H9 (cell line): ENCODE measurements around the gene DAP3. TPM values are rescaled to one million over a fixed set of nuclear protein-coding genes. Genes with fewer than 3 reads are reported as not detected.

Experiments used
- DNase-seq: peaks from one replicate; pipeline ENCODE4 v3.0.0-alpha.2; 2017
- H2AFZ ChIP-seq: one replicate; pipeline ENCODE4 v1.6.1; 2013; ENCODE audit warnings: mild to moderate bottlenecking, low read length, control low read depth, moderate library complexity
- H2AK5ac ChIP-seq: 2 replicates; pipeline ENCODE4 v1.6.1; 2013; ENCODE audit warnings: low read length, control low read depth, mixed read lengths; ENCODE audit not compliant: insufficient read length
- H2BK120ac ChIP-seq: one replicate; pipeline ENCODE4 v1.6.1; 2013; ENCODE audit warnings: low read depth, mild to moderate bottlenecking, low read length, control low read depth, inconsistent platforms; ENCODE audit not compliant: poor library complexity, severe bottlenecking
- H2BK12ac ChIP-seq: 2 replicates; pipeline ENCODE4 v1.6.1; 2013; ENCODE audit warnings: low read length, control low read depth, mixed read lengths, low read depth; ENCODE audit not compliant: insufficient read length
- H2BK15ac ChIP-seq: 2 replicates; pipeline ENCODE4 v1.6.1; 2013; ENCODE audit warnings: low read depth, low read length, control low read depth
- H2BK20ac ChIP-seq: one replicate; pipeline ENCODE4 v1.6.1; 2013; ENCODE audit warnings: low read depth, mild to moderate bottlenecking, low read length, control low read depth, inconsistent platforms; ENCODE audit not compliant: poor library complexity, severe bottlenecking
- H2BK5ac ChIP-seq: 2 replicates; pipeline ENCODE4 v1.6.1; 2013; ENCODE audit warnings: low read length, control low read depth, mixed read lengths; ENCODE audit not compliant: insufficient read length
- H3K14ac ChIP-seq: 2 replicates; pipeline ENCODE4 v1.6.1; 2013; ENCODE audit warnings: low read length, control low read depth; ENCODE audit not compliant: insufficient read depth
- H3K18ac ChIP-seq: 2 replicates; pipeline ENCODE4 v1.6.1; 2013; ENCODE audit warnings: low read depth, mild to moderate bottlenecking, mixed read lengths, low read length, control low read depth; ENCODE audit not compliant: insufficient read length
- H3K23ac ChIP-seq: 2 replicates; pipeline ENCODE4 v1.6.1; 2013; ENCODE audit warnings: low read length, control low read depth, mixed read lengths, low read depth; ENCODE audit not compliant: insufficient read length
- H3K23me2 ChIP-seq: 2 replicates; pipeline ENCODE4 v1.6.1; 2013; ENCODE audit warnings: low read depth, mild to moderate bottlenecking, mixed read lengths, low read length, control low read depth; ENCODE audit not compliant: insufficient read length, poor library complexity, severe bottlenecking
- H3K27ac ChIP-seq: 2 replicates; pipeline ENCODE4 v1.5.1; 2013; ENCODE audit warnings: low read length, control low read depth, mixed read lengths, low read depth; ENCODE audit not compliant: insufficient read length
- H3K27me3 ChIP-seq: 2 replicates; pipeline ENCODE4 v1.6.1; 2013; ENCODE audit warnings: low read length, control low read depth, inconsistent platforms; ENCODE audit not compliant: insufficient read depth
- H3K4ac ChIP-seq: 2 replicates; pipeline ENCODE4 v1.6.1; 2013; ENCODE audit warnings: low read depth, mild to moderate bottlenecking, control low read depth, inconsistent platforms, low read length, moderate library complexity
- H3K4me1 ChIP-seq: 2 replicates; pipeline ENCODE4 v1.6.1; 2013; ENCODE audit warnings: low read length, control low read depth, inconsistent platforms; ENCODE audit not compliant: insufficient read depth
- H3K4me2 ChIP-seq: 2 replicates; pipeline ENCODE4 v1.6.1; 2013; ENCODE audit warnings: low read length, control low read depth, mixed read lengths; ENCODE audit not compliant: insufficient read length, insufficient read depth
- H3K56ac ChIP-seq: 2 replicates; pipeline ENCODE4 v1.6.1; 2013; ENCODE audit warnings: low read depth, mild to moderate bottlenecking, mixed read lengths, low read length, control low read depth; ENCODE audit not compliant: insufficient read length
- H3K79me1 ChIP-seq: 2 replicates; pipeline ENCODE4 v1.6.1; 2013; ENCODE audit warnings: low read depth, mild to moderate bottlenecking, moderate library complexity, low read length, control low read depth, inconsistent platforms; ENCODE audit not compliant: insufficient read depth, poor library complexity, severe bottlenecking
- H3K79me2 ChIP-seq: 2 replicates; pipeline ENCODE4 v1.6.1; 2013; ENCODE audit warnings: low read length, control low read depth, inconsistent platforms; ENCODE audit not compliant: insufficient read depth
- H3K9ac ChIP-seq: 2 replicates; pipeline ENCODE4 v1.6.1; 2013; ENCODE audit warnings: low read length, control low read depth, mixed read lengths; ENCODE audit not compliant: insufficient read length; ENCODE audit errors: extremely low read depth
- H3K9me3 ChIP-seq: one replicate; pipeline ENCODE4 v1.6.1; 2013; ENCODE audit warnings: low read depth, low read length, inconsistent platforms; ENCODE audit not compliant: control insufficient read depth
- H3T11ph ChIP-seq: one replicate; pipeline ENCODE4 v1.6.1; 2013; ENCODE audit warnings: mild to moderate bottlenecking, low read length, control low read depth, inconsistent platforms
- H4K20me1 ChIP-seq: one replicate; pipeline ENCODE4 v1.6.1; 2013; ENCODE audit not compliant: control insufficient read depth, insufficient read length, insufficient read depth
- H4K5ac ChIP-seq: 2 replicates; pipeline ENCODE4 v1.6.1; 2013; ENCODE audit warnings: low read depth, mild to moderate bottlenecking, mixed read lengths, low read length, control low read depth; ENCODE audit not compliant: insufficient read length
- H4K8ac ChIP-seq: replicated peaks from 2 replicates; pipeline ENCODE4 v1.6.1; 2013; ENCODE audit warnings: low read length, control low read depth, mixed read lengths, low read depth; ENCODE audit not compliant: insufficient read length
- H4K91ac ChIP-seq: 2 replicates; pipeline ENCODE4 v1.6.1; 2013; ENCODE audit warnings: low read depth, mild to moderate bottlenecking, moderate library complexity, mixed read lengths, low read length, control low read depth; ENCODE audit not compliant: insufficient read length
- H3K27ac Mint-ChIP-seq, 3 experiments: 2 replicates in 2 of 3; 3 replicates in 1 of 3; pipeline ENCODE4 v1.8.0; 2020 to 2021; ENCODE audit warnings: mixed read lengths in 3 of 3, mild to moderate bottlenecking in 1 of 3, moderate library complexity in 1 of 3
- H3K27me3 Mint-ChIP-seq: 2 replicates; pipeline ENCODE4 v1.8.0; 2021; ENCODE audit warnings: low read depth, mild to moderate bottlenecking, moderate library complexity, mixed read lengths
- H3K36me3 Mint-ChIP-seq, 3 experiments: 2 replicates in 2 of 3; 3 replicates in 1 of 3; pipeline ENCODE4 v1.8.0; 2020 to 2021; ENCODE audit warnings: low read depth in 3 of 3, mixed read lengths in 3 of 3; ENCODE audit not compliant: insufficient read depth in 1 of 3
- H3K4me1 Mint-ChIP-seq, 2 experiments: 2 replicates each; pipeline ENCODE4 v1.8.0; 2020; ENCODE audit warnings: mixed read lengths in 2 of 2
- H3K4me3 Mint-ChIP-seq, 2 experiments: 2 replicates in 1 of 2; 3 replicates in 1 of 2; pipeline ENCODE4 v1.8.0; 2020 to 2021; ENCODE audit warnings: mild to moderate bottlenecking in 2 of 2, mixed read lengths in 2 of 2, moderate library complexity in 1 of 2
- H3K9me3 Mint-ChIP-seq, 2 experiments: 2 replicates in 1 of 2; 3 replicates in 1 of 2; pipeline ENCODE4 v1.8.0; 2020; ENCODE audit warnings: mild to moderate bottlenecking in 2 of 2, mixed read lengths in 2 of 2, moderate library complexity in 1 of 2
- WGBS: extraction: QIAGEN DNeasy Blood & Tissue Kit; methylation state at CpG from one replicate; pipeline ENCODE4 v1.1.7; 2013; ENCODE audit warnings: missing lambda C conversion rate, low lambda C conversion rate, mixed read lengths; ENCODE audit not compliant: insufficient read length; ENCODE audit errors: extremely low coverage; 5-methylcytosine and 5-hydroxymethylcytosine counted together
- total RNA-seq: library from RNA; stranded (reverse); gene quantifications from 2 replicates; pipeline ENCODE4 v1.2.1, GENCODE V29; 2021
- TF ChIP-seq, protein P1 (sequence below): fragments of 200-600 bp; sonication (generic); conservative IDR thresholded peaks from 3 replicates; pipeline ENCODE4 v1.8.0; 2021; ENCODE audit warnings: antibody characterized with exemption, mild to moderate bottlenecking

DAP3 gene
- total RNA-seq, 1 experiment from 2014 or later, result 114 TPM

DNA sequence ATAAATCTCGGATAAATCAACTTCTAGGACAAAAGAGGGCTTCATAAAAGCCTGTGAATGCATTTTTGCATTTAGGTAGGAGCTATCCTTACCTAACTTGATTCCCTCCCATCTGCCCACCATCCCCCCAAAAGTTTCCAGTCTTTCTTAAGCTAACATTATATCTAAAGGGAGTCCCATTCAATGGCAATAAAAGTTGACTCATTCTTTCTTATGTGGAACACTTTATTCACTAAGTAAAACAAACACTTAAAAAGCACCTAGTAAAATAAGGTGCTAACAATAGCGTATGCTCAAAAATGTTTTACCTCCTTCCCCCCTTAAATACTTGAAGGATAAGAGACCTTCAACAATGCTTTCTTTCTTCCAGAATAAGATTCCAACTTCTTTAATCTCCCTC lies 84.3 kb downstream of the DAP3 start:
- no peak overlapping the region for H4K5ac ChIP-seq
- no peak overlapping the region for H3K14ac ChIP-seq
- H4K91ac ChIP-seq, result no peak overlapping the region
- H2AK5ac ChIP-seq, result no peak overlapping the region
- no peak overlapping the region for H3K4ac ChIP-seq
- Mint-ChIP-seq H3K27me3 (no peaks in the 10 kb centered on the region), H3K36me3 (peaks cover 51 to 90% (median 84%) of the 10 kb centered on the region in 3 experiments; a peak in 6 of 7 replicates), H3K9me3 (no peaks in the 10 kb centered on the region), H3K27ac (no peak overlapping the region), H3K4me3 (no peak overlapping the region), H3K4me1 (no peaks in the 10 kb centered on the region)
- no peak for DNase-seq
- H2BK12ac ChIP-seq, result no peak overlapping the region
- no peaks in the 10 kb centered on the region for H3K23me2 ChIP-seq
- no peak overlapping the region for H3K4me2 ChIP-seq
- H3K79me1 ChIP-seq, result no peaks in the 10 kb centered on the region
- no peaks in the 10 kb centered on the region for H3K79me2 ChIP-seq
- no peak overlapping the region for H2BK15ac ChIP-seq
- H2BK5ac ChIP-seq, result no peak overlapping the region
- TF ChIP-seq, protein P1, sequence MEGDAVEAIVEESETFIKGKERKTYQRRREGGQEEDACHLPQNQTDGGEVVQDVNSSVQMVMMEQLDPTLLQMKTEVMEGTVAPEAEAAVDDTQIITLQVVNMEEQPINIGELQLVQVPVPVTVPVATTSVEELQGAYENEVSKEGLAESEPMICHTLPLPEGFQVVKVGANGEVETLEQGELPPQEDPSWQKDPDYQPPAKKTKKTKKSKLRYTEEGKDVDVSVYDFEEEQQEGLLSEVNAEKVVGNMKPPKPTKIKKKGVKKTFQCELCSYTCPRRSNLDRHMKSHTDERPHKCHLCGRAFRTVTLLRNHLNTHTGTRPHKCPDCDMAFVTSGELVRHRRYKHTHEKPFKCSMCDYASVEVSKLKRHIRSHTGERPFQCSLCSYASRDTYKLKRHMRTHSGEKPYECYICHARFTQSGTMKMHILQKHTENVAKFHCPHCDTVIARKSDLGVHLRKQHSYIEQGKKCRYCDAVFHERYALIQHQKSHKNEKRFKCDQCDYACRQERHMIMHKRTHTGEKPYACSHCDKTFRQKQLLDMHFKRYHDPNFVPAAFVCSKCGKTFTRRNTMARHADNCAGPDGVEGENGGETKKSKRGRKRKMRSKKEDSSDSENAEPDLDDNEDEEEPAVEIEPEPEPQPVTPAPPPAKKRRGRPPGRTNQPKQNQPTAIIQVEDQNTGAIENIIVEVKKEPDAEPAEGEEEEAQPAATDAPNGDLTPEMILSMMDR, result no peak
- no peaks in the 10 kb centered on the region for H3K9me3 ChIP-seq
- no peaks in the 10 kb centered on the region for H3K4me1 ChIP-seq
- H3K56ac ChIP-seq, result no peak overlapping the region
- no peak overlapping the region for H3K9ac ChIP-seq
- no peaks in the 10 kb centered on the region for H4K20me1 ChIP-seq
- H2BK120ac ChIP-seq, result no peak overlapping the region
- H3K27me3 ChIP-seq, result no peaks in the 10 kb centered on the region
- H4K8ac ChIP-seq, result no peak overlapping the region
- no peak overlapping the region for H3K27ac ChIP-seq
- H2BK20ac ChIP-seq, result no peak overlapping the region
- H3T11ph ChIP-seq, result no peak overlapping the region
- H2AFZ ChIP-seq, result no peak overlapping the region
- H3K23ac ChIP-seq, result no peak overlapping the region
- H3K18ac ChIP-seq, result no peak overlapping the region
- WGBS, result no CpG with 5 or more reads among the region's 2 CpGs
